Left lobe of liver (tissue), 2 donors: Measurements from ENCODE around the gene TSTD1. TPM values are rescaled to one million over a fixed set of nuclear protein-coding genes. Genes with fewer than 3 reads are reported as not detected.
A peak's percentile ranks its signal among the peaks of the same experiment; 100 is the strongest.

ENCODE experiments used
- ATAC-seq: fragments of 200-7000 bp; cut with Tn5 transposase; one replicate; pipeline ENCODE4 v1.9.1; 2020; ENCODE audit warnings: mild to moderate bottlenecking, moderate library complexity
- DNase-seq: peaks from one replicate; pipeline ENCODE4 v3.0.0-alpha.2; 2020; ENCODE audit warnings: low spot score
- total RNA-seq: library from RNA; stranded (reverse); gene quantifications from one replicate; pipeline ENCODE4 v1.2.1, GENCODE V29; 2021
- donor health status: DM: no; HTN: no; CAD: no; lungs with moderate emphysema.
- donor health status: DM: no; HTN: yes; CAD: no.

TSTD1 gene
- total RNA-seq, result 30.7 TPM

GRCh38 chr1:161038523-161039153, at the start of gene TSTD1:
Gene TSTD1, minus strand, starts transcription at chr1:161038964. Its CDS starts 75 bp downstream, at chr1:161038889.
- peak; percentile 80 for DNase-seq
- ATAC-seq, result peak; percentile 94

GRCh38 chr1:161086457-161086856, 47.7 kb upstream of the TSTD1 start:
- ATAC-seq (no peak), DNase-seq (no peak)

GRCh38 chr1:161085165-161085564, 46.4 kb upstream of the TSTD1 start:
- no peak for DNase-seq

GRCh38 chr1:161084597-161084988, 45.8 kb upstream of the TSTD1 start:
- no peak for DNase-seq

More at GRCh38 chr1:161085165-161085564, 46.4 kb upstream of the TSTD1 start:
- ATAC-seq, result no peak

GRCh38 chr1:161083748-161084596, 45.2 kb upstream of the TSTD1 start:
- ATAC-seq, result no peak

More at GRCh38 chr1:161084597-161084988, 45.8 kb upstream of the TSTD1 start:
- no peak for ATAC-seq

GRCh38 chr1:161082996-161083747, 44.4 kb upstream of the TSTD1 start:
- DNase-seq (no peak), ATAC-seq (peak; percentile 31)

More at GRCh38 chr1:161083748-161084596, 45.2 kb upstream of the TSTD1 start:
- DNase-seq, result no peak

GRCh38 chr1:161082483-161082882, 43.7 kb upstream of the TSTD1 start:
- DNase-seq, result no peak

GRCh38 chr1:161081519-161081918, 42.8 kb upstream of the TSTD1 start:
- no peak for DNase-seq
- ATAC-seq, result no peak

More at GRCh38 chr1:161082483-161082882, 43.7 kb upstream of the TSTD1 start:
- ATAC-seq, result no peak

GRCh38 chr1:161080441-161081405, 42.0 kb upstream of the TSTD1 start:
- no peak for DNase-seq
- no peak for ATAC-seq

GRCh38 chr1:161079436-161080110, 40.8 kb upstream of the TSTD1 start:
- ATAC-seq, result no peak
- no peak for DNase-seq

- ATAC-seq (no peak), DNase-seq (no peak)
Measured at GRCh38 chr1:161077426-161077825, 38.7 kb upstream of the TSTD1 start.

- ATAC-seq (no peak), DNase-seq (no peak)
Measured at GRCh38 chr1:161076410-161076809, 37.6 kb upstream of the TSTD1 start.

GRCh38 chr1:161074676-161075368, 36.1 kb upstream of the TSTD1 start:
- no peak for DNase-seq
- ATAC-seq, result no peak

- DNase-seq, result no peak
- ATAC-seq, result no peak
Measured at GRCh38 chr1:161073474-161074121, 34.8 kb upstream of the TSTD1 start.

GRCh38 chr1:161072751-161073449, 34.1 kb upstream of the TSTD1 start:
- DNase-seq (no peak), ATAC-seq (no peak)

GRCh38 chr1:161071886-161072371, 33.2 kb upstream of the TSTD1 start:
- ATAC-seq (peak; percentile 66), DNase-seq (no peak)

GRCh38 chr1:161070761-161071160, 32.0 kb upstream of the TSTD1 start:
- DNase-seq (no peak), ATAC-seq (no peak)
